Skin of body (tissue), 3 donors: ENCODE results near the gene TNPO2. TPM values are rescaled to one million over a fixed set of nuclear protein-coding genes. Genes with fewer than 3 reads are reported as not detected.

Source experiments
- DNase-seq: peaks from one replicate; lab custom pipeline; 2025; lab: John Stamatoyannopoulos, UW
- small RNA-seq: library from RNA; depleted of rRNA; stranded (forward); fragments of <200 nt; gene quantifications from one replicate; pipeline ENCODE3, GENCODE V24; 2014; ENCODE audit warnings: low replicate concordance
- total RNA-seq: library from RNA; depleted of rRNA; stranded (reverse); fragments of >200 nt; gene quantifications from one replicate; pipeline ENCODE4 v1.2.3, GENCODE V29; 2014

Gene TNPO2
- total RNA-seq, 1 donor from 2014 or later = 31.6 TPM

GRCh38 chr19:12649941-12650340 is 73.8 kb downstream of the TNPO2 start:
- DNase-seq = no peak

Small RNA genes within 50 kb of the gene (small RNA-seq; reads per million reads assigned to genes)
- gene SNORD41 = 46.1 reads per million, percentile 95 among the genes with 10 or more reads in this experiment

Other genes with a start within 250 kb of the TNPO2 start
- 10.3 TPM for gene ZNF709, start 239.1 kb downstream of the TNPO2 start, total RNA-seq
- 21.3 TPM for gene ZNF564, start 172.4 kb downstream of the TNPO2 start, total RNA-seq
- gene ZNF490, start 113.1 kb downstream of the TNPO2 start, total RNA-seq = 4.5 TPM
- gene ZNF791, start 113.0 kb downstream of the TNPO2 start, total RNA-seq = 18.1 TPM
- gene MAN2B1, start 57.2 kb downstream of the TNPO2 start, total RNA-seq = 29.9 TPM
- 4.6 TPM for gene WDR83, start 57.1 kb downstream of the TNPO2 start, total RNA-seq
- 42.4 TPM for gene DHPS, start 42.1 kb downstream of the TNPO2 start, total RNA-seq
- gene GNG14, start 35.9 kb downstream of the TNPO2 start, total RNA-seq = not detected
- gene FBXW9, start 27.3 kb downstream of the TNPO2 start, total RNA-seq = 3.5 TPM
- gene TRIR, start 10.8 kb upstream of the TNPO2 start, total RNA-seq = 98.1 TPM
- gene GET3, start 13.6 kb upstream of the TNPO2 start, total RNA-seq = 36.6 TPM
- gene BEST2, start 27.9 kb upstream of the TNPO2 start, total RNA-seq = 0.99 TPM
- 31.8 TPM for gene HOOK2, start 51.6 kb upstream of the TNPO2 start, total RNA-seq
- 151 TPM for gene JUNB, start 67.6 kb upstream of the TNPO2 start, total RNA-seq
- 164 TPM for gene PRDX2, start 77.9 kb upstream of the TNPO2 start, total RNA-seq
- gene THSD8, start 78.1 kb upstream of the TNPO2 start, total RNA-seq = 0.39 TPM
- gene RNASEH2A, start 82.7 kb upstream of the TNPO2 start, total RNA-seq = 7.2 TPM
- not detected for gene RTBDN, start 110.6 kb upstream of the TNPO2 start, total RNA-seq
- 0.49 TPM for gene MAST1, start 114.6 kb upstream of the TNPO2 start, total RNA-seq
- gene DNASE2, start 157.5 kb upstream of the TNPO2 start, total RNA-seq = 14.1 TPM
- gene KLF1, start 163.3 kb upstream of the TNPO2 start, total RNA-seq = 1.7 TPM
- 20.4 TPM for gene GCDH, start 167.2 kb upstream of the TNPO2 start, total RNA-seq
- 0.39 TPM for gene SYCE2, start 195.4 kb upstream of the TNPO2 start, total RNA-seq
- 21.6 TPM for gene FARSA, start 209.8 kb upstream of the TNPO2 start, total RNA-seq
- 401 TPM for gene CALR, start 214.7 kb upstream of the TNPO2 start, total RNA-seq
- gene RAD23A, start 221.9 kb upstream of the TNPO2 start, total RNA-seq = 42.5 TPM
- 13.9 TPM for gene GADD45GIP1, start 233.3 kb upstream of the TNPO2 start, total RNA-seq
- not detected for gene DAND5, start 245.6 kb upstream of the TNPO2 start, total RNA-seq